ENCODE measurements around the gene ECI1. TPM values are rescaled to one million over a fixed set of nuclear protein-coding genes. Genes with fewer than 3 reads are reported as not detected.

Gene ECI1
- total RNA-seq, 4 donors from 2014 or later = 74.0 to 137 (median 79.3) TPM

DNA sequence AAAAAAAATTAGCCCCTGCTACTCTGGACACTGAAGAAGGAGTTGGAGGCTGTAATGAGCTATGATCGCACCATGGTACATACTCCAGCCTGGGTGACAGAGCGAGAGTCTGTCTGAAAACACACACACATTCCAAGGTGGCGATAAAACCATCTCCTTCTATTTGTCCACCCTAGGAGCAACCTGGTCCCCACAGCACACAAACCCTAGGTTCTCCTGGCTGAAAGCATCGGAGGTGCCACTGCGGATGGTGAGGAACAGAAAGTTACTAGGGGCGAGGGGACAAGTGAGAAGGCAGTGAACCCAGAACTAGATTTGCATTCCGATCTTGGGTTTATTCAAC is 1.4 kb upstream of the ECI1 start:
- no peak for DNase-seq
- peak overlapping the region in 1 of 4 donors; percentile 97 for H3K27ac ChIP-seq

GRCh38 chr16:2250652-2251295 is 613 bp downstream of the ECI1 start:
- no peaks in the 10 kb centered on the region for H3K9me3 ChIP-seq
- intact Hi-C loops (cut with DNase I; ENCODE audit: low total_unique reads) = loop anchor here (1.0 to 2.0 kb wide), 6 partner anchors 18 to 228 kb away; partner anchors contain the start of genes ABCA3, RNPS1 and TRAF7
- peak overlapping the region; percentile 68 to 89 (median 70) for H3K4me3 ChIP-seq
- peaks cover 20 to 22% of the 10 kb centered on the region in 2 donors for H3K4me1 ChIP-seq
- H3K36me3 ChIP-seq = peaks cover 0 to 42% of the 10 kb centered on the region in 2 donors
- ATAC-seq = peak; percentile 38 to 46
- H3K27me3 ChIP-seq = no peaks in the 10 kb centered on the region
- peak in 1 of 2 donors; percentile 66 for DNase-seq
- TF ChIP-seq POLR2A (IDR thresholded peaks at IDR 0.05) (no peak), CTCF (IDR thresholded peaks at IDR 0.05 in 4 of 5, conservative IDR thresholded peaks at IDR 0.05 in 1 of 5) (no peak)
- in situ Hi-C loops (cut with MboI; ENCODE audit: low sequenced_read_pairs in 4 of 4) = no loop called here
- peak overlapping the region; percentile 86 to 97 (median 92) for H3K27ac ChIP-seq

More for the DNA sequence above, 1.4 kb upstream of the ECI1 start:
- ATAC-seq = no peak
- H3K4me3 ChIP-seq = no peak overlapping the region
- no peaks in the 10 kb centered on the region for H3K9me3 ChIP-seq
- H3K4me1 ChIP-seq = peaks cover 20 to 22% of the 10 kb centered on the region in 2 donors
- no peak for TF ChIP-seq CTCF (IDR thresholded peaks at IDR 0.05 in 4 of 5, conservative IDR thresholded peaks at IDR 0.05 in 1 of 5)
- no peaks in the 10 kb centered on the region for H3K27me3 ChIP-seq
- in situ Hi-C loops (cut with MboI; ENCODE audit: low sequenced_read_pairs in 4 of 4) (no loop called here), intact Hi-C loops (cut with DNase I; ENCODE audit: low total_unique reads) (no loop called here)
- H3K36me3 ChIP-seq = peaks cover 0 to 52% of the 10 kb centered on the region in 2 donors

DNA sequence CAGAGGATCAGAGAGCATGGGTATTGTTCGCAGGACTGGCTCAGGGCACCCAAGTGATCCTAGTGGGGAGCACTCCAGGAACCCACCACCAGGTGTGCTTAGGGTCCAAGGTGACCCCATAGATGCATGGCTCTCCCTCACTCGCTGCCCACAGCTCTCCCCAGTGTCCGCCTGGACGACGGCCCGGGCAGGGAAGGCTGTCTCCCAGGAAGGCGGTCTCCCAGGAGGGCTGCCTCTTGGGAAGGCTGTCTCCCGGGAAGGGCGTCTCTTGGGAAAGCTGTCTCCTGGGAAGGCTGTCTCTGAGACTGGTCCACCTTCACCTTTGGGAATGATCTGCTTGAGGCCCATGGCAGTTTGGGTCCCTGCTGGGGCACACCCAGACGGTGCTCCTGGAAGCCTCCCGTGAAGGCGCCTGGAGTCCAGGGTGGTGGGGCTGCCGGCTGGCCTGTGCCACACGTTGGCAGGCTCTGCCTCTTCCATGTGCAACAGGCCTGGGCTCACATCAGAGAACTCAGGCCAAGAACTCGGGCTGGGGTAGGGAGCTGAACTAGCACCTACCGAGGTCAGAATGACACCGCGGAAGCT is 5.0 kb downstream of the ECI1 start:
- Histone ChIP-seq H3K27ac (peak overlapping the region in 1 of 4 donors; percentile 20), H3K9me3 (no peaks in the 10 kb centered on the region), H3K27me3 (no peaks in the 10 kb centered on the region), H3K36me3 (peaks cover 0 to 51% of the 10 kb centered on the region in 2 donors), H3K4me3 (no peak overlapping the region), H3K4me1 (peaks cover 11% of the 10 kb centered on the region in 2 donors)
- intact Hi-C loops (cut with DNase I; ENCODE audit: low total_unique reads) = no loop called here
- ATAC-seq = no peak
- TF ChIP-seq CTCF (IDR thresholded peaks at IDR 0.05 in 4 of 5, conservative IDR thresholded peaks at IDR 0.05 in 1 of 5) = no peak
- no peak for TF ChIP-seq POLR2A (IDR thresholded peaks at IDR 0.05)
- in situ Hi-C loops (cut with MboI; ENCODE audit: low sequenced_read_pairs in 4 of 4) = no loop called here
- no peak for DNase-seq

- peaks cover 0 to 55% of the 10 kb centered on the region in 2 donors for H3K36me3 ChIP-seq
- no peak for ATAC-seq
- H3K9me3 ChIP-seq = no peaks in the 10 kb centered on the region
- intact Hi-C loops (cut with DNase I; ENCODE audit: low total_unique reads) = no loop called here
- TF ChIP-seq POLR2A (IDR thresholded peaks at IDR 0.05) (no peak), CTCF (IDR thresholded peaks at IDR 0.05 in 4 of 5, conservative IDR thresholded peaks at IDR 0.05 in 1 of 5) (no peak)
- no peaks in the 10 kb centered on the region for H3K27me3 ChIP-seq
- DNase-seq = no peak
- peaks cover 4 to 5% of the 10 kb centered on the region in 2 donors for H3K4me1 ChIP-seq
- H3K27ac ChIP-seq = no peak overlapping the region
- in situ Hi-C loops (cut with MboI; ENCODE audit: low sequenced_read_pairs in 4 of 4) = no loop called here
- no peak overlapping the region for H3K4me3 ChIP-seq
Observed at GRCh38 chr16:2244926-2245795, 6.2 kb downstream of the ECI1 start.

Measured in gastrocnemius medialis (tissue), 4 donors.